Activated naive CD8-positive, alpha-beta T cell treated with anti-CD3 and anti-CD28 coated beads, Interleukin-2, amount 10 ng/mL, durations not matched to agents 7 days and 5 days (primary cell): ENCODE results near the gene CAV1. TPM values are rescaled to one million over a fixed set of nuclear protein-coding genes. Genes with fewer than 3 reads are reported as not detected.

Source experiments
- ATAC-seq: fragments of 150-1000 bp; cut with Tn5 transposase; one replicate; pipeline ENCODE4 v1.10.0; 2021; ENCODE audit warnings: low read depth, moderate library complexity
- POLR2A ChIA-PET: fragments of 350-600 bp; sonication (Branson Sonifier 250); formaldehyde crosslinking; loops from one replicate; lab custom pipeline; 2021; ENCODE audit warnings: antibody characterized with exemption; lab: Charles Lee
- DNase-seq: peaks from one replicate; pipeline ENCODE4 v3.0.0; 2021
- H3K27ac Mint-ChIP-seq: one replicate; pipeline ENCODE4 v1.8.0; 2022; ENCODE audit warnings: mild to moderate bottlenecking, mixed read lengths
- H3K27me3 Mint-ChIP-seq: one replicate; pipeline ENCODE4 v1.8.0; 2022; ENCODE audit warnings: mild to moderate bottlenecking, moderate library complexity, mixed read lengths
- H3K36me3 Mint-ChIP-seq: one replicate; pipeline ENCODE4 v1.8.0; 2021; ENCODE audit warnings: mild to moderate bottlenecking, mixed read lengths
- H3K4me1 Mint-ChIP-seq: one replicate; pipeline ENCODE4 v1.8.0; 2021; ENCODE audit warnings: mixed read lengths
- H3K4me3 Mint-ChIP-seq: one replicate; pipeline ENCODE4 v1.8.0; 2022; ENCODE audit warnings: mild to moderate bottlenecking, moderate library complexity, mixed read lengths
- H3K9me3 Mint-ChIP-seq: one replicate; pipeline ENCODE4 v1.8.0; 2021; ENCODE audit warnings: mixed read lengths
- total RNA-seq, 2 experiments: library from RNA; stranded (reverse); gene quantifications; one replicate each; pipeline ENCODE4 v1.2.3, GENCODE V29; 2021

CAV1 gene
- total RNA-seq, 2 experiments from 2014 or later = 0.23 TPM; not detected in 1

DNA sequence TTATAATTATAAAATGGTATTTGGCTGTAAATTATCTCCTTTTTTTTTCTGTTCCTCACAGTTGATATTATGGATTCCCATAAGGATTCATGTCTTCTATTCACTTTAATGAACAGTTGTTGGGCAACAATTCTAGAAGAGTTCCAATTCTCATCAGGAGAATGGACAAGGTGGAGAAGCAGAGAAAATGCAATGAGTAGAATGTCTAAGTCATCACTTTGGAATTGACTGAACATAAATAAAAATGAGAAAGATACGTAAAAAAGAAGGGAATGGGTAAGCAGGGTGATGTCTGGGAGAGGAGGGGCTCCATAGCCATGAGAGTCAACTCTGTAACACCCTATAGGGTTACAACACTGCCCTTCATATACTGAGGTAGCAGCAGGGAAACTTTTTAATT is 27.1 kb upstream of the CAV1 start:
- POLR2A ChIA-PET = no interaction called here
- no peak for ATAC-seq
- Mint-ChIP-seq H3K36me3 (no peaks in the 10 kb centered on the region), H3K4me1 (peaks cover 9% of the 10 kb centered on the region), H3K27me3 (peaks cover 64% of the 10 kb centered on the region), H3K9me3 (no peaks in the 10 kb centered on the region), H3K27ac (no peak overlapping the region), H3K4me3 (no peak overlapping the region)
- no peak for DNase-seq

GRCh38 chr7:116499168-116500077 is 25.4 kb upstream of the CAV1 start, which contains the start of gene CAV2:
Gene CAV2 (plus strand): TSS chr7:116499738. CDS start chr7:116499782, 44 bp downstream.
- DNase-seq (peak; percentile 36), ATAC-seq (peak; percentile 53)
- no peaks in the 10 kb centered on the region for H3K9me3 Mint-ChIP-seq
- H3K4me1 Mint-ChIP-seq = peaks cover 9% of the 10 kb centered on the region
- no peak within 1 kb of the TSS for H3K27ac Mint-ChIP-seq
- H3K27me3 Mint-ChIP-seq = peaks cover 58% of the 10 kb centered on the region
- POLR2A ChIA-PET = no interaction called here
- H3K4me3 Mint-ChIP-seq = peak within 1 kb of the TSS; percentile 71
- no peaks in the 10 kb centered on the region for H3K36me3 Mint-ChIP-seq

DNA sequence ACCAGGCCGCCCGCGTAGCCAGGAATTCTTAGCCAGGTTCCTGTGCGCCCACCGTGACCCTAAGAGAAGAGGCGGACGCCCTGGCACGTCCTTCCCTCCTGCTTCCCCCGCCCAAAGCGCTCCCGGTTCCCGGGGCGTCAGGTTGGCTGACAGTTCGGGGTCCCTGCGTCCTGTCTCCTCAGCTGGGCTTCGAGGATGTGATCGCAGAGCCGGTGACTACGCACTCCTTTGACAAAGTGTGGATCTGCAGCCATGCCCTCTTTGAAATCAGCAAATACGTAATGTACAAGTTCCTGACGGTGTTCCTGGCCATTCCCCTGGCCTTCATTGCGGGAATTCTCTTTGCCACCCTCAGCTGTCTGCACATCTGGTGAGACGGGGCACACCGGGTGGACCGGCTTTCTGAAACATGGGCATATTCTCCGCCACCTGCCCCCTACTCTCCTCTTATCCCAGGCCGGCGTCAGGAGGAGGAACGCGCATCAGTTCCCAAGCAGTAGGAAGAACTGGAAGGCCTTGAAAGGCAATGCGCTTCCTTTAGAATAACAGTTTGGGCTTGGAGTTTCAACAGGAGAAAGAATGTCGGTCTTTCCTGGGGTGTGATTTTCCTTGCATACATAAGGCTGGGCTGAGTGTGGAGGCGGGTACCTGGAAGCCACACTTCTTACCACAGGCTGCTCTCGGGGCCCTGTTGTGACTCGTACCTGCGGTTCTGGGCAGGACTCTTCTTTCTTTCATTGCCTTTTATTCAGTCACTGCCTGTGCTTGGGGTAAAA is 24.6 kb upstream of the CAV1 start:
- peak; percentile 35 for DNase-seq
- Mint-ChIP-seq H3K4me3 (peak overlapping the region; percentile 71), H3K27me3 (peaks cover 60% of the 10 kb centered on the region), H3K4me1 (peaks cover 9% of the 10 kb centered on the region), H3K36me3 (no peaks in the 10 kb centered on the region), H3K9me3 (no peaks in the 10 kb centered on the region), H3K27ac (no peak overlapping the region)
- ATAC-seq = peak; percentile 76
- POLR2A ChIA-PET = no interaction called here

DNA sequence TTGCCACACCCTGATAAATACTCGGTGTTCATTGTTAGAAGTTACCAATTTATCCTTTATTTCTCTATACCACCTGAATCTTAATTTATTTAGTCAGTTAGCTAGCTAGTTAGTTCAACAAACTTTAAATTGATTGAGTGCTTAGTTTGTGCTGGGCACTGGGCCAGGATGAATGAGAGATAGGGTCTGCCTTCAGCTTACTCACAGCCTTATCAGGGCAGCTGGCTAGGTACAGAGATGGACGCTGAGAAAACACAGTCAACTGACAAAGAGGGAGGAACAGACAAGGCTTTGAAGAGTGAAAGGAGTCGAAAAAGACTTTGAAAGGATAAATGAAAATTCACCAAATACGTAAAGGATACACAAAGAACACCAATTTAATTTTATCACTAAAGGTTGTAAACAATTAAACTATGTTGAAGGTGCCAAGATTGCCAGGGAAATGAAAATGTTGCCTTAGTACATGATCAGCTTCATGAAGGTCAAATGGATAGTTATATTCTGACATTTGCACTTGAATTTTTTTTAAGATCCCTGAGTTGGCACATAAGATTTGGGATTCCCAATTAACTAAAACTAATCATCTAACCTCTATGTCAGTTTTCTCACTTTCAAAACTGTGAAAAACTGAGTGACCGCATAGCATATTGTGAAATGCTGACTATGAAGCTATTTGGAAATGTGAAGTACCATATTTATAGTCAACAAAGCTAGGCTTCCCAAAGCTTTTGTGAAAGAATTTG is 23.2 kb upstream of the CAV1 start:
- Mint-ChIP-seq H3K9me3 (no peaks in the 10 kb centered on the region), H3K4me3 (no peak overlapping the region), H3K27ac (no peak overlapping the region), H3K4me1 (peaks cover 9% of the 10 kb centered on the region), H3K36me3 (no peaks in the 10 kb centered on the region), H3K27me3 (peaks cover 65% of the 10 kb centered on the region)
- ATAC-seq (no peak), DNase-seq (no peak)
- POLR2A ChIA-PET = no interaction called here

DNA sequence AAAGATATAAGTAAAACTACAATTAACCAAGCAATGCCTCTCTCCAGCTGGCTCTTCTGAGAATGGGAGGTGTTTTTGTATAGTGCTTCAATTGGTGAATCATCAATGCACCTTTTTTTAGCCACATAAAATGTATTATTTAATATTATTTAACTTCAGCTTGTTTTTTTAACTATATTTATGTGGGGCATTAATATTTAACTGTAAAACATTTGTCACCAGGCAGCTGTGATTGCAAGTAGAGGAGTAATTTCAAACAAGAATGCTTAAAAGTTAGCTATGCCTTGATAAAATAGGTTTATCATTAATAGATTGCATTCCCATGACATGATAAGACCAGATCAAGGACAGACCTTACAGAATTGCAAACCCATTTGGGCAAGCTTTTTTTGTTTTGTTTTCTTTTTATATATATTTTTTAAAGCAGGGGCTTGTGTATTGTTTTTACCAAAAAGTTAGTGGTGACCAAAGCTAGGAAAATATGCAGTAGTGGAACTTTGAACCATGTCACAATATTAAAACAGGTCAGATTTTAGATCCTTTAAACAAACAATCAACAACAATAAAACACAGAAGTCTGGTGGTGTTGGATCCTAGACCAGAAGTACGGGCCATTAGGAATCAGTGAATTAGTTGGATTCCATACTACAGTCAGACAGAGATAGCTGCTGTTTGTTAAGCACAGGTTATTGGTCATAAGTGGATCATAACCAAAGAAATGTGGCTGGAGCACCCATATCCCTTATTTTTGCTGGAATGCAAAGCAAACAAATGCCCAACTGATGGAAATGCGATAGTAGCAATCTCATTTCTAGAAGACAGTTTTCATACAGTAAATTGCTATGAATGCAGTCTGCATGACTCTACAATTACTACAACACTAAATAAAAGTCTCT is 22.4 kb upstream of the CAV1 start:
- H3K9me3 Mint-ChIP-seq = no peaks in the 10 kb centered on the region
- ATAC-seq (no peak), DNase-seq (no peak)
- H3K36me3 Mint-ChIP-seq = no peaks in the 10 kb centered on the region
- peaks cover 64% of the 10 kb centered on the region for H3K27me3 Mint-ChIP-seq
- H3K4me3 Mint-ChIP-seq = no peak overlapping the region
- H3K27ac Mint-ChIP-seq = no peak overlapping the region
- POLR2A ChIA-PET = no interaction called here
- H3K4me1 Mint-ChIP-seq = peaks cover 9% of the 10 kb centered on the region

- Mint-ChIP-seq H3K4me1 (peaks cover 9% of the 10 kb centered on the region), H3K9me3 (no peaks in the 10 kb centered on the region), H3K36me3 (no peaks in the 10 kb centered on the region), H3K27ac (no peak overlapping the region), H3K27me3 (peaks cover 54% of the 10 kb centered on the region), H3K4me3 (no peak overlapping the region)
- ATAC-seq (no peak), DNase-seq (no peak)
- POLR2A ChIA-PET = no interaction called here
Measured at GRCh38 chr7:116503835-116504234, 21.0 kb upstream of the CAV1 start.

DNA sequence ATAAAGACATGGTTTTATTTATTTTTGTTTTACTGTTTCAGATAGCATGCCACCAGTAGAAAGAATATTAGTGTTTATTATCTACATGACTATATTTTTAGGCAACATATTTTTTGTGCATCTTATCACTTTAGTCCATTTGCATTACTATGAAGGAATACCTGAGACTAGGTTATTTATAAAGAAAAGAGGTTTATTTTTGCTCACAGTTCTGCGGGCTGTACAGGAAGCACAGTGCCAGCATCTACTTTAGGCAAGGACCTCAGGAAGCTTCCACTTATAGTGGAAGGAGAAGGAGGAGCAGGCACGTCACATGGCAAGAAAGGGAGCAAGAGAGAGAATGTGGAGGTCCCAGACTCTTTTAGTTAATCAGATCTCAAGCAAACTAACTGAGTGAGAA is 19.6 kb upstream of the CAV1 start:
- Mint-ChIP-seq H3K4me3 (no peak overlapping the region), H3K9me3 (no peaks in the 10 kb centered on the region), H3K36me3 (no peaks in the 10 kb centered on the region), H3K4me1 (peaks cover 7% of the 10 kb centered on the region), H3K27me3 (peaks cover 52% of the 10 kb centered on the region), H3K27ac (no peak overlapping the region)
- DNase-seq (no peak), ATAC-seq (no peak)
- POLR2A ChIA-PET = no interaction called here

DNA sequence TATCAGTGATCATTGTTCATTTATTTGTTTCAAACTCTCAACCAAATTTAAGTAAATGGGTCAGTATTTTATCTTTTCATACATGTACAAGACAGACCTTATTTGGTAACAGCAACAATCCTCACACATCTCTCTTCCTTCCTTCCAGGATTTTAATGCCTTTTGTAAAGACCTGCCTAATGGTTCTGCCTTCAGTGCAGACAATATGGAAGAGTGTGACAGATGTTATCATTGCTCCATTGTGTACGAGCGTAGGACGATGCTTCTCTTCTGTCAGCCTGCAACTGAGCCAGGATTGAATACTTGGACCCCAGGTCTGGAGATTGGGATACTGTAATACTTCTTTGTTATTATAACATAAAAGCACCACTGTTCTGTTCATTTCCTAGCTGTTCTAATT is 19.0 kb upstream of the CAV1 start:
- Mint-ChIP-seq H3K27ac (no peak overlapping the region), H3K27me3 (peaks cover 50% of the 10 kb centered on the region), H3K9me3 (no peaks in the 10 kb centered on the region), H3K4me3 (no peak overlapping the region), H3K36me3 (no peaks in the 10 kb centered on the region), H3K4me1 (peaks cover 1% of the 10 kb centered on the region)
- no peak for ATAC-seq
- POLR2A ChIA-PET = no interaction called here
- no peak for DNase-seq

DNA sequence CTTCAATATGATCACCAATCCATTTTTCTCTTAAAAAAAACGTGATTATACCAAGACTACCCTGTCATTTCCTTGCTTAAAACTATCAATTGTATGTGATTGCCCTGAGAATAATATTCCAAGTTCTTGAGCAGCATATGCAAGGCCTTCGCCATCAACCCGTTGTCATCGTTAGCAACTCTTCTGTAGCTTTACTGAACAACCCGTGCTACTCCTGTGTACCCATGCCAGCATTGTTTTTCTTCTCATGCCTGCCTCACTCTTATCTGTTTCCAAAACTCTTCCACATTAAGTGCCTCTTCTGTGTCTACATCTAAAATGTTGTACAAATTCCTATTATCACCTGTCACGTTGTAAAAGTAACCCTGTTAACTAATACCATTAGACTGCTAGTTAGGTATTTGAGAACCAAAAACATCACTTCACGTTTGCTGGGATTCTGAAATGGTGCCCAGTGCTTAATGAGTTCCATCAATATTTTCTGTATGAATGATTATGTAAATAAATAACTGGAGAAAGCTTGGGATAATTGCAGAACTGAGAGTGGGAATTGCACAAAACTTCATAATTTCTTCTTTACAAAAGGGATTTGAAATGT is 14.8 kb upstream of the CAV1 start:
- no peak for DNase-seq
- POLR2A ChIA-PET = no interaction called here
- Mint-ChIP-seq H3K36me3 (no peaks in the 10 kb centered on the region), H3K4me3 (no peak overlapping the region), H3K27me3 (peaks cover 30% of the 10 kb centered on the region), H3K27ac (no peak overlapping the region), H3K4me1 (peaks cover 10% of the 10 kb centered on the region), H3K9me3 (no peaks in the 10 kb centered on the region)
- no peak for ATAC-seq

- no peaks in the 10 kb centered on the region for H3K9me3 Mint-ChIP-seq
- H3K36me3 Mint-ChIP-seq = no peaks in the 10 kb centered on the region
- H3K27ac Mint-ChIP-seq = no peak overlapping the region
- H3K27me3 Mint-ChIP-seq = peaks cover 24% of the 10 kb centered on the region
- DNase-seq (no peak), ATAC-seq (no peak)
- POLR2A ChIA-PET = no interaction called here
- H3K4me3 Mint-ChIP-seq = no peak overlapping the region
- H3K4me1 Mint-ChIP-seq = peaks cover 10% of the 10 kb centered on the region
Measured at GRCh38 chr7:116510795-116511194, 14.0 kb upstream of the CAV1 start.

DNA sequence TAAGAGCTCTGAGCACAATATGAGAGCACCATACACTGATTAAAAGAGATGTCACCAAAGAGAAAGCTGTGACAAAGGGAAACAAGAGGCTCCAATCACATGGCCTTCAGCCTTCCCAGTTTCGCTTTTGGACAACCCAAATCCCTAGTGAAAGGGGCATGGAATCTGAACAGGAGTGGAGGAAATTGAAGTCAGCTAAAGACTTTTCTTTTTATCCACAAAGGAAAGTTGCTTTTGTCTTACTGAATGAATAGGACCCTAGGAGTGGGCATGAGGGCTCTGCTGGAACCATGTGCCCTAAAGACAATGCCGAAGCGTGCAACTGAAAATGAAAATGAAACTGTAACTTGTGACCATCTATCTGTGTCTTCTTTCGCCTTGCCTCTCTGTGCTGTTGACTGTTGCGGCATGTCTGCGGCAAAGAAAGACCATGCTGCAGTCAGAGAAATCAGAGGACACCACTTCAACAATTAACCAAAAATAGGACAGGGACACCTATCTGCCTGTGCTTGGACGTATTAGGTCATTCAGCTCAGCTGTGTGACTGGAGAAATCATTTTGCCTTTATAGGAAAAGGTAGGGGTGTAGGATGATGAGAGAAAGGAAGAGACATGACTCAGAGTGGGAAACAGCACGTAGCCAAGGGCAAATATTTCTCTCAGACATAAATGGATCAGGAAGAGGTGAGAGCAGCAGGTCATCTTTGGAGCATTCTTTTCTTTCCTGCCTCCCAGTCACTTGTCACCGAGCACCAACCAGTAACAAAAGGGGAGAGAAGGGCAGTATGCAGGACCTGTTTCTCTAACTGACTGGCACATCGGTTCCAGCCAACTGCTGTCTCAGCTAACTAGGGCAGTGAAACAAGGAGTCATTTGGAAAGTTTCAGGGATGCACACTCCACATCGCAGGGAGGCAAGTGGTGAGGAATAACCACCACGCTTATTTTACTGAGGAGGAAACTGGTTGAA is 13.0 kb upstream of the CAV1 start:
- Mint-ChIP-seq H3K9me3 (no peaks in the 10 kb centered on the region), H3K4me3 (peak overlapping the region; percentile 52), H3K27me3 (peaks cover 23% of the 10 kb centered on the region), H3K4me1 (peaks cover 10% of the 10 kb centered on the region), H3K36me3 (no peaks in the 10 kb centered on the region), H3K27ac (peak overlapping the region; percentile 18)
- POLR2A ChIA-PET = no interaction called here
- no peak for DNase-seq
- ATAC-seq = peak; percentile 68
